RWPE2 (cell line): Measurements from ENCODE around the gene OR2T1.
"Not testable (repeated sequence)": the region's sequence is repeated elsewhere in the genome, so short reads cannot be mapped to it uniquely, and the experiment has no call there.

Source experiments
- ATAC-seq: fragments of 200-7000 bp; cut with Tn5 transposase; 3 replicates; pipeline ENCODE4 v1.9.1; 2021; ENCODE audit warnings: low read depth
- DNase-seq: peaks from one replicate; pipeline ENCODE4 v3.0.0-alpha.2; 2020; ENCODE audit warnings: low spot score
- H3K27ac ChIP-seq: fragments of 450-650 bp; 2 replicates; pipeline ENCODE4 v1.5.1; 2017; ENCODE audit warnings: mild to moderate bottlenecking; ENCODE audit not compliant: poor library complexity, severe bottlenecking
- H3K27me3 ChIP-seq: fragments of 250-450 bp; sonication (Bioruptor Pico); 2 replicates; pipeline ENCODE4 v1.5.1; 2021; ENCODE audit warnings: mild to moderate bottlenecking, moderate library complexity; ENCODE audit not compliant: insufficient read depth, poor library complexity, severe bottlenecking
- H3K36me3 ChIP-seq: fragments of 250-450 bp; sonication (Bioruptor Pico); 2 replicates; pipeline ENCODE4 v1.5.1; 2020; ENCODE audit warnings: low read depth, mild to moderate bottlenecking, moderate library complexity
- H3K4me1 ChIP-seq: fragments of 250-450 bp; sonication (Bioruptor Pico); 2 replicates; pipeline ENCODE4 v1.5.1; 2021; ENCODE audit warnings: mild to moderate bottlenecking, moderate library complexity; ENCODE audit not compliant: insufficient read depth, poor library complexity, severe bottlenecking
- H3K4me3 ChIP-seq: fragments of 250-450 bp; sonication (Bioruptor Pico); 2 replicates; pipeline ENCODE4 v1.5.1; 2021; ENCODE audit warnings: mild to moderate bottlenecking, moderate library complexity; ENCODE audit not compliant: severe bottlenecking
- H3K9me3 ChIP-seq: fragments of 250-450 bp; sonication (Bioruptor Pico); 2 replicates; pipeline ENCODE4 v1.5.1; 2021; ENCODE audit warnings: mild to moderate bottlenecking, moderate library complexity; ENCODE audit not compliant: severe bottlenecking
- CTCF ChIP-seq: fragments of 450-650 bp; IDR thresholded peaks from one replicate; pipeline ENCODE4 v1.5.1; 2017; ENCODE audit warnings: mild to moderate bottlenecking, moderate library complexity; ENCODE audit not compliant: poor library complexity, severe bottlenecking

The OR2T1 gene

GRCh38 chr1:248421384-248421783, 18.5 kb downstream of the OR2T1 start:
- Histone ChIP-seq H3K27me3 (no peaks in the 10 kb centered on the region), H3K27ac (no peak overlapping the region), H3K9me3 (no peaks in the 10 kb centered on the region), H3K36me3 (no peaks in the 10 kb centered on the region), H3K4me1 (no peaks in the 10 kb centered on the region), H3K4me3 (no peak overlapping the region)
- DNase-seq (no peak), ATAC-seq (no peak)
- no peak for TF ChIP-seq CTCF

GRCh38 chr1:248427526-248428191, 24.8 kb downstream of the OR2T1 start:
- ATAC-seq, H3K27ac ChIP-seq, H3K9me3 ChIP-seq: not testable (repeated sequence)

GRCh38 chr1:248428192-248428533, 25.3 kb downstream of the OR2T1 start:
- not testable (repeated sequence) for ATAC-seq, H3K27ac ChIP-seq, DNase-seq

More at GRCh38 chr1:248427526-248428191, 24.8 kb downstream of the OR2T1 start:
- DNase-seq, H3K4me1 ChIP-seq, H3K36me3 ChIP-seq, H3K4me3 ChIP-seq, H3K27me3 ChIP-seq: not testable (repeated sequence)

GRCh38 chr1:248431683-248432082, 28.8 kb downstream of the OR2T1 start:
- not testable (repeated sequence) for DNase-seq, ATAC-seq, H3K27ac ChIP-seq, H3K4me3 ChIP-seq, H3K9me3 ChIP-seq, H3K27me3 ChIP-seq, H3K36me3 ChIP-seq, H3K4me1 ChIP-seq

More at GRCh38 chr1:248428192-248428533, 25.3 kb downstream of the OR2T1 start:
- H3K4me1 ChIP-seq, H3K36me3 ChIP-seq, H3K9me3 ChIP-seq, H3K27me3 ChIP-seq, H3K4me3 ChIP-seq: not testable (repeated sequence)

GRCh38 chr1:248432201-248432600, 29.4 kb downstream of the OR2T1 start:
- H3K4me1 ChIP-seq, DNase-seq, H3K27ac ChIP-seq, H3K4me3 ChIP-seq, ATAC-seq, H3K36me3 ChIP-seq, H3K9me3 ChIP-seq, H3K27me3 ChIP-seq: not testable (repeated sequence)

- H3K27ac ChIP-seq, H3K4me1 ChIP-seq, ATAC-seq, H3K27me3 ChIP-seq, H3K9me3 ChIP-seq, H3K36me3 ChIP-seq, H3K4me3 ChIP-seq, DNase-seq: not testable (repeated sequence)
Measured at GRCh38 chr1:248433811-248434415, 31.1 kb downstream of the OR2T1 start.

- H3K27me3 ChIP-seq, DNase-seq, H3K27ac ChIP-seq, ATAC-seq, H3K4me1 ChIP-seq, H3K36me3 ChIP-seq, H3K9me3 ChIP-seq, H3K4me3 ChIP-seq: not testable (repeated sequence)
Measured at GRCh38 chr1:248434913-248435312, 32.1 kb downstream of the OR2T1 start.

- not testable (repeated sequence) for H3K27ac ChIP-seq, H3K36me3 ChIP-seq, H3K4me1 ChIP-seq, DNase-seq, H3K27me3 ChIP-seq, ATAC-seq, H3K4me3 ChIP-seq, H3K9me3 ChIP-seq
Measured at GRCh38 chr1:248436303-248436702, 33.5 kb downstream of the OR2T1 start.

- not testable (repeated sequence) for H3K27ac ChIP-seq, ATAC-seq, H3K4me1 ChIP-seq, H3K9me3 ChIP-seq, H3K4me3 ChIP-seq, H3K36me3 ChIP-seq, DNase-seq, H3K27me3 ChIP-seq
Measured at GRCh38 chr1:248438668-248439067, 35.8 kb downstream of the OR2T1 start.

- not testable (repeated sequence) for DNase-seq, H3K4me3 ChIP-seq, H3K4me1 ChIP-seq, ATAC-seq, H3K27me3 ChIP-seq, H3K36me3 ChIP-seq, H3K9me3 ChIP-seq, H3K27ac ChIP-seq
Measured at GRCh38 chr1:248439283-248439682, 36.4 kb downstream of the OR2T1 start.
